IPS DF 4.7 (cell line): ENCODE data around the gene ARHGEF19.
"Not testable (repeated sequence)": the region's sequence is repeated elsewhere in the genome, so short reads cannot be mapped to it uniquely, and the experiment has no call there.

ENCODE experiments used
- DNase-seq: peaks from one replicate; pipeline ENCODE4 v3.0.0-alpha.2; 2013; ENCODE audit warnings: low spot score; ENCODE audit errors: extremely low read depth

ARHGEF19 gene

DNA sequence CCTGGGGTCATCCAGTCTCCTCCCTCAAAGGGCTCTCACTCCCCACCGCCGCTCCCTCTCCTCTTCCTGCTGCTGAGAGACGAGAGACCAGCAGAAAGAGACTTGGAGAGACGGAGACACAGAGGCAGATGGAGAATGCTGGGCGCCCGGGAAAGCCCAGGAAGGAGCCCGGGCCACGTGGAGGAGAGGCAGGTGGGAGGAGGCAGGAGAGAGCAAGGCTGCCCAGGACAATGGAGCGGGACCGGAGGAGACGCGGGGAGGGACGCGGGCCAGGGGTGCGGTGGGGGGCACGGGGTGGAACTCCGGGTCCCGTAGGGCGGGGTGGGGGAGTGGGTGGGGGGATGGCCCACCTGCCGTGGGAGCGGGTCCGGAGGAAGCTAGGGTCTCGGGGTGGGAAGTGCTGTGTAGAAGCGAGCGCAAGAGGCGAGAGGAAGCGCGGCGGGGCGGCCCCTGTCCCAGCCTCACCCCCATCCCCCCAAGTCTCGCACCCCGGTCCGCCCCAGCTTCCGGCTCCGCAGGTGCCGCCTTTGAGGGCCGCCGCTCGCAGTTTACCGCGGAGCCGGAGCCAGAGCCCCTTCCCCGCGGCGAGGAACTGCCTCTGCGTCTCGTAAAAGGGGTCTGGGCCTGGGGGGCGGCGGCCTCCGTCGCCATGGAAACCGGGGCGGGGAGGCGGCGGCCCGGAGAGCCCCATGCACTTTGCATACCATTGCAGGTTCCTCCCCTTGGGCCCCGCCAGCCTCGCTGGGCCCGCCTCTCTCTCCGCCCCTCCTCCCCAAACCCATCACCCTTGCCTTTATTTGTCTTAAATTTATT is 44.9 kb downstream of the ARHGEF19 start:
- no peak for DNase-seq

DNA sequence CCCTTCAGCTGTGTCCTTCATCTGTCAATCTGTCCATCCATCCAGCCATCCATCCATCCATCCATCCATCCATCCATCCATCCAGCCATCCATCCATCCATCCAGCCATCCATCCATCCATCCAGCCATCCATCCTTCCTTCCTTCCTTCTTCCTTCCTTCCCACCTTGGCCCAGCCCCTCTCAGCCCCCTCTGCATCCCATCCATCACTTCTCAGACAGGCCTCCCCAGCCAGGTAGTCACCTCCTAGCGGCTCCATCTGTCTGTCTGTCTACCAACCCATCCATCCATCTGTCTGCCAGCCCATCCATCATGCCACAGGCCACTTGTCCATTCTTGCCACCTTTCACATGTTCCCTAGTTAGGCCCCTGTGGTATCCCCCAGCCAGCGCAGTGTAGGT is 46.3 kb downstream of the ARHGEF19 start:
- DNase-seq: no peak

- no peak for DNase-seq
Observed at GRCh38 chr1:16165548-16165947, 46.9 kb downstream of the ARHGEF19 start.

DNA sequence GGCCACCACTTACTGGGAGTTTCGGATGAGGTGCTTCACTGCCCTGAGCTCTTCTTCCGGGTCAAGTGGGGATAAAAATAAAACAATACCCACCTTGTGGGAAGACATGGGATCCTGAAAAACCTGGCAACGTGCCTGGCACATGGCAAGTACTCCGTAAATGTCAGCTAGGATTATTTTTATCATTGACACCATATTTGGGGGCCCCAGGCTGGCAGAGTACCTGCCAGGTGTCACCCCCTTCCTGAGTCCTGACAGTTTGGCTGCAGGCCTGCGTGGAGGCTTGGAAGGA is 47.4 kb downstream of the ARHGEF19 start:
- no peak for DNase-seq

- DNase-seq: no peak
Observed at GRCh38 chr1:16164213-16165072, 48.0 kb downstream of the ARHGEF19 start.

- DNase-seq: not testable (repeated sequence)
Observed at GRCh38 chr1:16163608-16164212, 48.7 kb downstream of the ARHGEF19 start.

DNA sequence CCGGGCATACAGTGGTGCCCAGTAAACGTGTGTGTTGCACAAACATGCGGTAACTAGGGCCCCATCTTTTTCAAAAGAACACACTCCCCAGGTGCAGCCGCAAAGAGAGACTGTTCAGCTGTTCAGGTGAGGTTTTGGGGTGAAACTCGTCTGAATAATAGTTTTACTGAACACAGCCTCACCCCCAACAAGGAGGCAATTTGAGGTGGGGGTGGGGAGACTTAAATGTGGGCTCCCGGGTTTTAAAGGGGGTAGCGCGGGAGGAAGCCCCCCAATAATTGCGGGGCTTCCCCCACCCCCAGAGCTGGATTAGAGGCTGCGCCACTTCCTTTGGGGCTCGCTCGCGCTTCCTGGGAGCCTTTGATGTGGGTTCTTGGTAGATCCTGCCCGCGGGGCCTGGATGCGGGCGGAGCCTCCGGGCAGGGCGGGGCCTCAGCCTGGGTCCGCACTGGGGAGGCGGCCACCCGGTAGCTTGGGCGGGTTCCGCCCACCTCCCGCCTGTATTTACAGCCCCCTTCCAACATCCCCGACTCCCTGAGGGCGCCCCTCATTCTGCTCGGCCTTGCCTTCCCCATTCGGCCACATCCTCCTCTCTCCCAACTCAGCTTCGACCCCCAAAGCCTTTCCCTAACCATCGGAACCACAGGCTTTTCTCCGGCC is 50.2 kb downstream of the ARHGEF19 start:
- no peak for DNase-seq

GRCh38 chr1:16161717-16162116 is 50.7 kb downstream of the ARHGEF19 start:
- no peak for DNase-seq

- no peak for DNase-seq
Observed at GRCh38 chr1:16158993-16159831, 53.2 kb downstream of the ARHGEF19 start.

DNA sequence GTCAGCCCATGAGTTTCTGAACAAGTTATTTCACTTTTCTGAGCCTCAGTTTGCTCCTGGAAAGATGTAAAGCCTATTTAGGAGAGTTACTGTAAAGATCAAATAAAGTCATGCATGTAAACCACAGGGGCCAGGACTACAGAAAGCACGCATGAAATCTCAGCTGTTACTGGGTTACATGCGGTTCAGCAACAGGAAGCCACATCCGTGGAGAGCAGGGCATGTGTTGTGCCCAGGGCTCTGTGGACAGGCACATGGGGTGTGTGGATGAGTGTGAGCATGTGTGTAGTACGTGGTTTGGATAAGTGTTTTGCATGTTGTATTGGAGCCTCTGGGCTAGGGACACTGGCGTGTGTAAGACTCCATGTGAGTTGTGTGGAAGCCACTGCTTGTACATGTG is 54.4 kb downstream of the ARHGEF19 start:
- DNase-seq: no peak

- DNase-seq: no peak
Observed at GRCh38 chr1:16156848-16157495, 55.5 kb downstream of the ARHGEF19 start.

DNA sequence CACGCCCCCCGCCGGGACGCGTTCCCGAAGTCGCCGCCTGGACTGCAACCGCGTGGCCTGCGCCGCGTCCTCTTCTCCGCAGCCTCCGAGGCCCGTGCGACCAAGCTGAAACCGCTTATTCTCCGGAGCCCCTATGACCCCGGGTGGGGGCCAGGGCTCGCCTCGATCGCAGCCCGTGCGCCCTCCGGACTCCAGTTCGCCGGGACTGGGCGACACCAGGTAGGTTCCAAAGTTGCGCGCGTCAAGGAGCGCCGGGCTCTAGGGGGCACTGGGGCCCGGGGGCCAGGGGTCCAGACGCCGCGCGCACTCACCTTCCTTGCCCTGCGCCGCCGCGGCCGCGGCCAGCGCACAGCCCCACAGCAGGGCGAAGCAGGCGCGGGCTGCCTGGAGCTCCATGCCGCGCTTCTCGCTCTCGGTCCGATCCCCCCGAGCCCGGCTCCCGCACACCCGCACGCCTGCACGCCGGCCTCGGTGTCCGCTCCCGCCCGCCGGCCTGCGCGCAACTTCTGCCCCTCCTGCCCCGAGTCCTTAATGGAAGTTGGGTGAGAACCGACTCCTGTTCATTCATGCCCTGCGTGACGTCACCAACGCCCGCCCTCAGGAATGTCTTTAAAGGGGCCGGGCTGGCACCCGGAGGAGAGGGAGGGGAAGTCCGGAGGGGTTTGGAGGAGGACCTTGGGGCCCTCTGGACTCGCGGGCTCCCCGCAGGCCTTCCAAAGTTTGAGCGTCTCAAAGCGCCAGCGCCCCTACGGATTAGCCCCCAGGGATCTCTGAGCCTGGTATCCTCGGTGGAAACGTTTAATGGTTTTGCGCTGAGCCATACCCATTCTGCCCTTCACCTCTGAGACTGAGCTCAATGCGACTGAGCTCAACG is 56.7 kb downstream of the ARHGEF19 start, which contains the start of gene EPHA2:
EPHA2 (minus strand) TSS at position 533 of the 874 bp plus-strand sequence; CDS start at position 396, 137 bp downstream.
- DNase-seq: no peak

- DNase-seq: no peak
Observed at GRCh38 chr1:16153999-16154673, 58.3 kb downstream of the ARHGEF19 start.

GRCh38 chr1:16153096-16153998 is 59.1 kb downstream of the ARHGEF19 start:
- DNase-seq: no peak

DNA sequence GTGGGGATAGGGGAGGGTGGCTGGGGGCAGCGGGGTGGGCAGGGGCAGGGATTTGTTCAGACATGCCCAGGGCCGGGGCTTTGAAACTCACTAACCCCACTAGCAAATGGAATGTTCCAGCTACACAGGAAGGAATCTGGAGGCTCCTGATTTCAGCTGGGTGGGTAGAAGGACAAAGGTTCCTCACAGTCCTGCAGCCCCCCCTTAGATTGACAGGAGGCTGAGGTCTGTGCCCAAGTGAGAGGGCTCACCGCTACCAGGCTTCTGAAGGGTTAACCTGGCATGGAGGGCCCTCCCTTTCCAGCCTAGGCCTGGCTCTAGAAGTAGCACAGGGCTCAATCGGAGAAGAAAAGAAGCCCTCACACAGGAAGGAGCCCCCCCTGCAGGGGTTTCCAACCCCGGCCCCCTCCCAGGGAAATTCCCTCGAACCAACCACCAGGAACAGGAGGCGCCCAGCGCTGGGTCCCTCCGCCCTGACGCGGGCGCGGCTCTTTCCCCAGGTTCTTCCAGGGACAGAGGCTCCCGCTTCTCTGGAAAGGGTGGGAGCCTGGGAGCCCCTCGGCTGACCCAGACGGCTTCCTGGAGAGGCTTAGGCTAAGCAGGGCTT is 59.9 kb downstream of the ARHGEF19 start:
- DNase-seq: no peak

DNA sequence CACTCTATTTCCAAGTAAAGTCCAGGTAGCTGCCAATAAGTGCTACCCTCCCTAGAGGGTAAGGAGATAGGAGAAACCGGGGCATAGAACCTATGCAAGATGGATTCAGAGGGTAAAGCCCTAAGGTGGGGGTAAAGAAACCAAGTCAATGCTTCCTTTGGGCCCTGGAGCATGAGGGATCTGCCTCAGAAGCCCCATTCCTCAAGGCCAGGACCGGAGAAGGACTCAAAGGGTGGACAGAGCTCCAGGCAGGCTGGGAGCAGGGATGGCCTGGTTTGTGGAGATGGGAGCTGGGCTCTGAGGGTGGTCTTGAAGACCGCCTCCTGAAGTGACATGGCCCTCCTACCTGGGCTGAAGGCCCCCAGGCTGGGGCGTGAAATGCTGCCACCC is 60.5 kb downstream of the ARHGEF19 start:
- DNase-seq: no peak
